A549 (cell line): ENCODE results near the gene LPCAT1. TPM values are rescaled to one million over a fixed set of nuclear protein-coding genes. Genes with fewer than 3 reads are reported as not detected.

Source experiments
- ATAC-seq, 2 experiments: fragments of 200-7000 bp in 1 of 2; fragments of >200 bp in 1 of 2; cut with Nextera tagmentation in 1 of 2; cut with Tn5 transposase in 1 of 2; 3 replicates each; pipeline versions ENCODE4 v1.8.0 to v1.9.1; 2018 to 2020; ENCODE audit warnings: mild to moderate bottlenecking in 1 of 2, moderate library complexity in 1 of 2
- CTCF ChIA-PET: fragments of 300-600 bp; sonication (Branson Sonifier 250); formaldehyde crosslinking; extraction: SDS; loops from one replicate; lab custom pipeline; 2021; ENCODE audit warnings: antibody characterized with exemption, inconsistent platforms; lab: Yijun Ruan, JAX
- POLR2A ChIA-PET: fragments of 350-600 bp; formaldehyde crosslinking; extraction: SDS; loops from one replicate; lab custom pipeline; 2021; ENCODE audit warnings: antibody characterized with exemption, inconsistent platforms; lab: Yijun Ruan, JAX
- DNase-seq, 2 experiments: peaks; one replicate each; pipeline versions ENCODE4 v3.0.0 to v3.0.0-alpha.2; 2011 to 2016; ENCODE audit warnings: low read depth in 1 of 2, low spot score in 1 of 2
- FAIRE-seq: peaks from 2 replicates; lab custom pipeline; 2011; peaks lifted over from hg19 to GRCh38; lab: Jason Lieb, UNC
- H3K27ac ChIP-seq, 2 experiments: fragments of >200 bp; sonication (Bioruptor Twin); formaldehyde crosslinking; 3 replicates each; pipeline ENCODE4 v1.5.1; 2016 to 2017
- H3K4me1 ChIP-seq: fragments of >200 bp; sonication (Bioruptor Twin); formaldehyde crosslinking; 3 replicates; pipeline ENCODE4 v1.6.1; 2016
- H3K4me2 ChIP-seq: fragments of >200 bp; sonication (Bioruptor Twin); formaldehyde crosslinking; 3 replicates; pipeline ENCODE4 v1.6.1; 2016
- H3K4me3 ChIP-seq: fragments of >200 bp; sonication (Bioruptor Twin); formaldehyde crosslinking; 3 replicates; pipeline ENCODE4 v1.5.1; 2016
- H3K9me3 ChIP-seq: fragments of >200 bp; sonication (Bioruptor Twin); formaldehyde crosslinking; 3 replicates; pipeline ENCODE4 v1.6.1; 2016
- ATOH8 ChIP-seq: fragments of 250-450 bp; sonication (Bioruptor Pico); IDR thresholded peaks from 2 replicates; pipeline ENCODE4 v1.5.0; 2020; ENCODE audit warnings: low read depth, mild to moderate bottlenecking, moderate library complexity
- BCL3 ChIP-seq: fragments of >200 bp; sonication (Bioruptor Twin); formaldehyde crosslinking; IDR thresholded peaks from 3 replicates; pipeline ENCODE4 v1.6.1; 2016
- CBX2 ChIP-seq: fragments of 200-600 bp; sonication (generic); IDR thresholded peaks from 2 replicates; pipeline ENCODE4 v1.6.1; 2016; ENCODE audit warnings: low read depth, mild to moderate bottlenecking, borderline replicate concordance
- CBX8 ChIP-seq: fragments of 200-600 bp; sonication (generic); IDR thresholded peaks from 2 replicates; pipeline ENCODE4 v1.6.1; 2016
- CHD4 ChIP-seq: fragments of 200-600 bp; sonication (generic); IDR thresholded peaks from 2 replicates; pipeline ENCODE4 v1.6.1; 2016; ENCODE audit warnings: antibody characterized with exemption, mild to moderate bottlenecking, borderline replicate concordance
- E2F6 ChIP-seq: IDR thresholded peaks from 2 replicates; pipeline ENCODE4 v1.6.1; 2012; ENCODE audit warnings: low read depth, borderline replicate concordance
- EHF ChIP-seq: fragments of 250-450 bp; sonication (Bioruptor Pico); IDR thresholded peaks from 2 replicates; pipeline ENCODE4 v1.5.0; 2020; ENCODE audit warnings: mild to moderate bottlenecking
- EHMT2 ChIP-seq: fragments of 200-600 bp; sonication (generic); IDR thresholded peaks from 2 replicates; pipeline ENCODE4 v1.6.1; 2016; ENCODE audit warnings: antibody characterized with exemption, low read depth, mild to moderate bottlenecking, moderate library complexity
- ELK1 ChIP-seq: fragments of 150-350 bp; IDR thresholded peaks from 2 replicates; pipeline ENCODE4 v1.6.1; 2014; ENCODE audit warnings: low read depth, mild to moderate bottlenecking, low read length
- FOSB ChIP-seq: fragments of 250-450 bp; sonication (Bioruptor Pico); IDR thresholded peaks from 2 replicates; pipeline ENCODE4 v1.5.0; 2020; ENCODE audit warnings: mild to moderate bottlenecking, moderate library complexity
- HDAC2 ChIP-seq: fragments of 200-600 bp; sonication (generic); IDR thresholded peaks from 2 replicates; pipeline ENCODE4 v1.6.1; 2016
- HES2 ChIP-seq: fragments of >200 bp; sonication (Bioruptor Twin); formaldehyde crosslinking; IDR thresholded peaks from 2 replicates; pipeline ENCODE4 v1.6.1; 2016
- HEYL ChIP-seq: fragments of 250-450 bp; sonication (Bioruptor Pico); IDR thresholded peaks from 2 replicates; pipeline ENCODE4 v1.8.0; 2021; ENCODE audit warnings: mild to moderate bottlenecking, moderate library complexity
- HOXB13 ChIP-seq: fragments of 250-450 bp; sonication (Bioruptor Pico); IDR thresholded peaks from 2 replicates; pipeline ENCODE4 v1.5.0; 2020; ENCODE audit warnings: low read depth, mild to moderate bottlenecking, moderate library complexity
- HOXB5 ChIP-seq: fragments of 250-450 bp; sonication (Bioruptor Pico); IDR thresholded peaks from 2 replicates; pipeline ENCODE4 v1.5.0; 2020; ENCODE audit warnings: mild to moderate bottlenecking, moderate library complexity
- JUN ChIP-seq, 2 experiments: fragments of >200 bp; sonication (Bioruptor Twin); formaldehyde crosslinking; IDR thresholded peaks; 2 replicates in 1 of 2; 3 replicates in 1 of 2; pipeline ENCODE4 v1.6.1; 2016 to 2017
- KDM5A ChIP-seq: fragments of 200-600 bp; sonication (generic); IDR thresholded peaks from 2 replicates; pipeline ENCODE4 v1.6.1; 2016; ENCODE audit warnings: antibody characterized with exemption, mild to moderate bottlenecking
- MAZ ChIP-seq: fragments of 150-350 bp; IDR thresholded peaks from 2 replicates; pipeline ENCODE4 v1.6.1; 2014; ENCODE audit warnings: antibody characterized with exemption, low read depth, low read length, borderline replicate concordance
- MYC ChIP-seq: IDR thresholded peaks from 2 replicates; pipeline ENCODE4 v1.6.1; 2012; ENCODE audit warnings: mild to moderate bottlenecking, inconsistent platforms, low read length, improper control_type of control experiment, borderline replicate concordance
- NFE2L2 ChIP-seq: fragments of 150-350 bp; conservative IDR thresholded peaks from 2 replicates; pipeline ENCODE4 v1.6.1; 2014; ENCODE audit warnings: low read length
- RAD21 ChIP-seq, 2 experiments: fragments of >200 bp in 1 of 2; sonication (Bioruptor Twin) in 1 of 2; formaldehyde crosslinking in 1 of 2; IDR thresholded peaks in 1 of 2; conservative IDR thresholded peaks in 1 of 2; 2 replicates in 1 of 2; 3 replicates in 1 of 2; pipeline ENCODE4 v1.6.1; 2012 to 2018; ENCODE audit warnings: inconsistent platforms in 1 of 2
- RARB ChIP-seq: fragments of 250-450 bp; sonication (Bioruptor Pico); IDR thresholded peaks from 2 replicates; pipeline ENCODE4 v1.8.0; 2021; ENCODE audit warnings: mild to moderate bottlenecking, moderate library complexity
- RCOR1 ChIP-seq: fragments of 150-350 bp; IDR thresholded peaks from 2 replicates; pipeline ENCODE4 v1.6.1; 2014; ENCODE audit warnings: antibody characterized with exemption, low read length, low read depth
- RNF2 ChIP-seq: fragments of 200-600 bp; sonication (generic); IDR thresholded peaks from 2 replicates; pipeline ENCODE4 v1.6.1; 2016; ENCODE audit warnings: low read depth, mild to moderate bottlenecking, antibody characterized with exemption, moderate library complexity, borderline replicate concordance
- ZFP36 ChIP-seq: fragments of 450-650 bp; IDR thresholded peaks from 2 replicates; pipeline ENCODE4 v1.6.1; 2014; ENCODE audit warnings: borderline replicate concordance; ENCODE audit not compliant: partially characterized antibody
- ZSCAN20 ChIP-seq: fragments of 250-450 bp; sonication (Bioruptor Pico); IDR thresholded peaks from 2 replicates; pipeline ENCODE4 v1.8.0; 2022; ENCODE audit warnings: mild to moderate bottlenecking, moderate library complexity
- WGBS: methylation state at CpG from one replicate; pipeline ENCODE4 v1.1.6; 2017; ENCODE audit errors: missing lambda C conversion rate; 5-methylcytosine and 5-hydroxymethylcytosine counted together
- polyA plus RNA-seq, 4 experiments: library from polyadenylated mRNA; depleted of rRNA in 3 of 4; stranded (reverse); fragments of >200 nt; fragmentation: RNase III in 1 of 4; extraction: RNeasy Plus Mini Kit Qiagen cat#74134 plus additional on column Dnase treatment in 1 of 4; gene quantifications; 2 replicates in 3 of 4; 3 replicates in 1 of 4; pipeline ENCODE4 v1.2.3, GENCODE V29; 2011 to 2017

LPCAT1 gene
- polyA plus RNA-seq, 2 of the 4 experiments (the other 2 are of a cell fraction): 22.9 to 74.9 TPM

GRCh38 chr5:1437226-1437829 is 86.4 kb downstream of the LPCAT1 start:
- Histone ChIP-seq H3K4me1 (peaks cover 6% of the 10 kb centered on the region; the same call in 1 of the 3 replicates), H3K27ac (no peak overlapping the region), H3K4me3 (no peak overlapping the region), H3K4me2 (no peak overlapping the region), H3K9me3 (no peaks in the 10 kb centered on the region; the same call in 2 of the 3 replicates)
- POLR2A ChIA-PET: no interaction called here
- TF ChIP-seq MAZ: no peak
- no peak for TF ChIP-seq NFE2L2
- no peak for TF ChIP-seq EHF (CRISPR knock-in tag)
- TF ChIP-seq FOSB (CRISPR knock-in tag): no peak
- no peak for TF ChIP-seq RAD21 (conservative IDR thresholded peaks at IDR 0.05 in 1 of 2, IDR thresholded peaks at IDR 0.05 in 1 of 2)
- no peak for TF ChIP-seq CHD4
- no peak for TF ChIP-seq RCOR1
- no peak for TF ChIP-seq KDM5A
- no peak for TF ChIP-seq HEYL (CRISPR knock-in tag)
- no peak for TF ChIP-seq ZSCAN20 (CRISPR knock-in tag)
- no peak for FAIRE-seq
- DNase-seq: peak; percentile 41 to 65
- WGBS: 40% methylated on average over 11 of the region's 11 CpGs
- CTCF ChIA-PET: interaction anchor here (0.8 to 1.4 kb wide), 4 partner anchors 16 to 228 kb away, joined by 3 to 4 read pairs (median 4); no protein-coding TSS in a partner anchor
- peak; percentile 51 to 90; a peak in 5 of 6 replicates for ATAC-seq

GRCh38 chr5:1436681-1437080 is 87.1 kb downstream of the LPCAT1 start:
- CTCF ChIA-PET: no interaction called here
- H3K4me1 ChIP-seq: peaks cover 6% of the 10 kb centered on the region; the same call in 1 of the 3 replicates
- no peak overlapping the region for H3K4me3 ChIP-seq
- H3K9me3 ChIP-seq: no peaks in the 10 kb centered on the region; the same call in 2 of the 3 replicates
- H3K4me2 ChIP-seq: no peak overlapping the region
- DNase-seq (no peak), ATAC-seq (no peak), FAIRE-seq (no peak)
- 68% methylated on average over 16 of the region's 16 CpGs for WGBS
- POLR2A ChIA-PET: no interaction called here
- no peak overlapping the region for H3K27ac ChIP-seq
- no peak for TF ChIP-seq BCL3
- TF ChIP-seq RAD21 (conservative IDR thresholded peaks at IDR 0.05 in 1 of 2, IDR thresholded peaks at IDR 0.05 in 1 of 2): no peak

- ChIA-PET POLR2A (no interaction called here), CTCF (interaction anchor here (1.2 kb wide), 1 partner anchor 11 kb away, joined by 3 read pairs; no protein-coding TSS in a partner anchor)
- ATAC-seq (no peak), DNase-seq (no peak), FAIRE-seq (no peak)
- Histone ChIP-seq H3K9me3 (no peaks in the 10 kb centered on the region; the same call in 2 of the 3 replicates), H3K4me2 (no peak overlapping the region), H3K4me1 (peaks cover 6% of the 10 kb centered on the region; the same call in 1 of the 3 replicates), H3K27ac (no peak overlapping the region), H3K4me3 (no peak overlapping the region)
- TF ChIP-seq HDAC2 (no peak), HES2 (no peak), CBX8 (no peak), E2F6 (no peak), RARB (CRISPR knock-in tag) (no peak), HOXB5 (CRISPR knock-in tag) (no peak), RNF2 (no peak), HOXB13 (CRISPR knock-in tag) (no peak), RAD21 (conservative IDR thresholded peaks at IDR 0.05 in 1 of 2, IDR thresholded peaks at IDR 0.05 in 1 of 2) (no peak), MYC (no peak), ELK1 (no peak), CBX2 (no peak), JUN (IDR thresholded peaks at IDR 0.05) (no peak), EHMT2 (no peak), ZFP36 (no peak), ATOH8 (CRISPR knock-in tag) (no peak)
- 48% methylated on average over 8 of the region's 10 CpGs for WGBS
These were observed 87.7 kb downstream of the LPCAT1 start for GRCh38 chr5:1436036-1436435.
